Prostate gland (tissue), 2 donors: ENCODE results near the gene XXYLT1. TPM values are rescaled to one million over a fixed set of nuclear protein-coding genes. Genes with fewer than 3 reads are reported as not detected.
"Not testable (repeated sequence)": the region's sequence is repeated elsewhere in the genome, so short reads cannot be mapped to it uniquely, and the experiment has no call there.

Experiments used
- DNase-seq: peaks from one replicate; pipeline ENCODE4 v3.0.0-alpha.2; 2019; ENCODE audit warnings: low spot score
- H3K27ac ChIP-seq, 2 donors: fragments of 200-600 bp; sonication (generic); 2 replicates each; pipeline ENCODE4 v1.5.1; 2017 to 2019
- H3K27me3 ChIP-seq: fragments of 200-600 bp; sonication (generic); replicated peaks from 2 replicates; pipeline ENCODE4 v1.5.1; 2019; ENCODE audit not compliant: insufficient read depth
- H3K36me3 ChIP-seq, 2 donors: fragments of 200-600 bp; sonication (generic); 1 replicate in 1 of 2; 2 replicates in 1 of 2; pipeline versions ENCODE4 v1.5.1 to v1.8.1; 2017 to 2019
- H3K4me1 ChIP-seq: fragments of 200-600 bp; sonication (generic); replicated peaks from 2 replicates; pipeline ENCODE4 v1.5.1; 2019
- H3K4me3 ChIP-seq, 2 donors: fragments of 200-600 bp; sonication (generic); 2 replicates each; pipeline ENCODE4 v1.5.1; 2017 to 2019
- H3K9me3 ChIP-seq: fragments of 200-600 bp; sonication (generic); 2 replicates; pipeline ENCODE4 v1.5.1; 2017
- POLR2A ChIP-seq: fragments of 450-650 bp; IDR thresholded peaks from one replicate; pipeline ENCODE4 v1.6.1; 2016; ENCODE audit warnings: antibody characterized with exemption, mild to moderate bottlenecking
- POLR2AphosphoS5 ChIP-seq: sonication (generic); formaldehyde crosslinking; IDR thresholded peaks from one replicate; pipeline ENCODE4 v1.6.1; 2017; ENCODE audit warnings: antibody characterized with exemption
- WGBS: methylation state at CpG from one replicate; pipeline ENCODE4 v1.1.5; 2018; 5-methylcytosine and 5-hydroxymethylcytosine counted together
- intact Hi-C: fragments of 100-400 bp; cut with DNase I; formaldehyde crosslinking; loops from one replicate; pipeline ENCODE4 v1.14.2; 2022
- total RNA-seq, 2 donors: library from RNA; depleted of rRNA; stranded (reverse); fragments of >200 nt; gene quantifications; one replicate each; pipeline ENCODE4 v1.1.0, GENCODE V29; 2016
- TF ChIP-seq, protein P1 (sequence below), 4 experiments: fragments of 200-600 bp in 2 of 4; fragments of 450-650 bp in 2 of 4; sonication (generic) in 2 of 4; IDR thresholded peaks; 1 replicate in 3 of 4; 2 replicates in 1 of 4; pipeline ENCODE4 v1.5.1; 2016 to 2019; ENCODE audit warnings: antibody characterized with exemption in 4 of 4, mild to moderate bottlenecking in 2 of 4, moderate library complexity in 2 of 4

Gene XXYLT1
- total RNA-seq, 2 donors from 2014 or later, result 14.9 to 22.7 TPM

DNA sequence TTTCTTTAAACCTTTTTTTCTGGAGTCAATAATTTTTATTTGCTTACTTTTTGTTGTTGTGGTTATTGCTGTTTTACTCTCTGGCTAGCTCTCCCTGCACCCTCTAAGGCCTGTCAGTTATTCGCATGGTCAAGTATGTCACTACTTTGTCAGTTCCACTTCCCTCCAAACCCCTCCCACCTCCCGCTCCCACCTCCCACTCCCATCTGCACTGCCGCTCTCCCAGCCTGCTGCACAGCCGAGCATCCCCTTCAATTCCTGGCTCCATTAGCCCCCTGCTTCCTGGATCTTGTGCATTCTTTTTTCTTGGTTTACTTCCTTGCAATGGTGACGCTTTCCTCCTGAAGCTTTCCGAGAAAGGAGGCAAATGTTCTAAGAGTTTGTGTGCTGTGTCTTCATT is 218.0 kb downstream of the XXYLT1 start:
- no peak for DNase-seq
- intact Hi-C loops, result no loop called here
- WGBS, result 68% methylated on average over 6 of the region's 6 CpGs
- Histone ChIP-seq H3K4me1 (no peaks in the 10 kb centered on the region), H3K27ac (no peak overlapping the region), H3K27me3 (no peaks in the 10 kb centered on the region), H3K36me3 (no peaks in the 10 kb centered on the region), H3K4me3 (no peak overlapping the region), H3K9me3 (no peaks in the 10 kb centered on the region)
- TF ChIP-seq, protein P1, sequence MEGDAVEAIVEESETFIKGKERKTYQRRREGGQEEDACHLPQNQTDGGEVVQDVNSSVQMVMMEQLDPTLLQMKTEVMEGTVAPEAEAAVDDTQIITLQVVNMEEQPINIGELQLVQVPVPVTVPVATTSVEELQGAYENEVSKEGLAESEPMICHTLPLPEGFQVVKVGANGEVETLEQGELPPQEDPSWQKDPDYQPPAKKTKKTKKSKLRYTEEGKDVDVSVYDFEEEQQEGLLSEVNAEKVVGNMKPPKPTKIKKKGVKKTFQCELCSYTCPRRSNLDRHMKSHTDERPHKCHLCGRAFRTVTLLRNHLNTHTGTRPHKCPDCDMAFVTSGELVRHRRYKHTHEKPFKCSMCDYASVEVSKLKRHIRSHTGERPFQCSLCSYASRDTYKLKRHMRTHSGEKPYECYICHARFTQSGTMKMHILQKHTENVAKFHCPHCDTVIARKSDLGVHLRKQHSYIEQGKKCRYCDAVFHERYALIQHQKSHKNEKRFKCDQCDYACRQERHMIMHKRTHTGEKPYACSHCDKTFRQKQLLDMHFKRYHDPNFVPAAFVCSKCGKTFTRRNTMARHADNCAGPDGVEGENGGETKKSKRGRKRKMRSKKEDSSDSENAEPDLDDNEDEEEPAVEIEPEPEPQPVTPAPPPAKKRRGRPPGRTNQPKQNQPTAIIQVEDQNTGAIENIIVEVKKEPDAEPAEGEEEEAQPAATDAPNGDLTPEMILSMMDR (IDR thresholded peaks at IDR 0.05), result no peak
- TF ChIP-seq POLR2AphosphoS5, result no peak
- no peak for TF ChIP-seq POLR2A

DNA sequence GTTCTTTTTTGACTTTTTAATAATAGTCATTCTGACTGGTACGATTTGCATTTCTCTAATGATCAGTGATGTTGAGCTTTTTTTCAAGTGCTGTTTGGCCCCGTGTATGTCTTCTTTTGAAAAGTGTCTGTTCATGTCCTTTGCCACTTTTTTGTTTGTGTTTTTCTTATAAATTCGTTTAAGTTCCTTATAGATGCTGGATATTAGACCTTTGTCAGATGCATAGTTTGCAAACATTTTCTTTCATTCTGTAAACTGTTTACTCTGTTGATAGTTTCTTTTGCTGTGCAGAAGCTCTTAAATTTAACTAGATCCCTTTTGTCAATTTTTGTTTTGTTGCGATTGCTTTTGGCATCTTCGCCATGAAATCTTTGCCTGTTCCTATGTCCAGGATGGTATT is 220.7 kb downstream of the XXYLT1 start:
- H3K36me3 ChIP-seq, H3K27ac ChIP-seq, intact Hi-C loops, DNase-seq, H3K4me3 ChIP-seq, H3K4me1 ChIP-seq, H3K27me3 ChIP-seq, H3K9me3 ChIP-seq: not testable (repeated sequence)
- WGBS, result 89% methylated on average over 5 of the region's 5 CpGs

DNA sequence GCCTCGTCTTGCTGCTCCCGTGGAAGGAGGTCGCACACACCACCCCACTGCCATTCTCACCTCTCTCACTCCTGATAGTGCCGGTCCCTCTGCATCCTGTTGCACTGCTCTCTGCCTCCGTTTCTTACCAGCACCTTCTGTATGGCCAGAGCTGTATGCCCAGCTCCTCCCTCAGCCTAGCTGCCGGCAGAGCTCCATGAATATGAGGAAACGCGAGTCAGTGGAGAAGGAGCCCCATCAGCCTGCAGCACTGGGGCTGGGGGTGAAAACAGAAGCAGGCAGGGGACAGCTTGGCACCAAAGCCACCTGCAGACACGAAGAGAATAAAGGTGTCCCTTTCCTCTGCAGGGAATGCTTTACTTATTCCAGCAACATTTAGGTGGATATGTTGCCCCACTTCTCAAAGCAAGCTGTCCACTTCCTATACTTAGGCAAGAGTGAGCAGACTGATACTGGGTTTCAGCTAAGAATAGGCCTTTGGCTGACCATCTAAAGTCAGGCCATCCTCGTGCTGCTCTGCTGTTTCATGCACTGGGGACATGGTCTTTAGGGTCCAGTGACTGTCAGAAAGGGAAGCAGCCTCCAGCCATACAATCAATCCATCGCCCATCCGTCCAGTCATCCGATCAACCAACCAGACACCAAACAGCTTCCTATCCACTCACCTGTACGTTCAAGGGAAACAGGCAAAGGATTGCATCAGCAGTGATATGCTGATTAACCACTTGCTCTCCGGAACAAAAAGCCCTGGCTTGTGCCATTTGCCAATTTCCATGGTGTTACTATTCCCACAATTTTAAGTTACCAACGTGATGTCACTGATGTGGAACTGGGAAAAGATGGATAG is 222.7 kb downstream of the XXYLT1 start:
- no peaks in the 10 kb centered on the region for H3K36me3 ChIP-seq
- 81% methylated on average over 16 of the region's 16 CpGs for WGBS
- H3K4me3 ChIP-seq, result no peak overlapping the region
- intact Hi-C loops, result no loop called here
- no peaks in the 10 kb centered on the region for H3K4me1 ChIP-seq
- H3K27me3 ChIP-seq, result no peaks in the 10 kb centered on the region
- no peak overlapping the region for H3K27ac ChIP-seq
- no peaks in the 10 kb centered on the region for H3K9me3 ChIP-seq
- TF ChIP-seq POLR2A (no peak), POLR2AphosphoS5 (no peak)
- TF ChIP-seq, protein P1 (IDR thresholded peaks at IDR 0.05), result no peak
- no peak for DNase-seq

DNA sequence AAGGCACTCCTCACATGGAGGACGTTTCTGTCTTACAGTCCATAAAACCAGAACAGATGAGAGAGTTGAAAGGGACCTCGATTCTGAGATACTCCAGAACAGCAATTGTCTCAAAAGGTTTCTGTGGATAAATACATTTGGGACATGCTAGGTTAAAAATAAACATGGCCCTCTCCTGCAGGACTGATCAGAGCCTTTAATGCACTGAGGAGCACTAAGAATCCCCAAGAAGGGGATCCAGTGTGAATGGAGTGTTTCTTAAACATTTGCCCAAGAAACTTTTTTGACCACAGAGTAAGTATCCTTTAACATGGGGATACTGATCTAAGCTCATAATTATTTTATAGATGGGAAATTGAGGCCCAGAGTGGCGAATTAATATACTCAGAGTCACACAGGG is 223.4 kb downstream of the XXYLT1 start:
- WGBS, result 77% methylated on average over 3 of the region's 3 CpGs
- no peak for DNase-seq
- Histone ChIP-seq H3K27ac (no peak overlapping the region), H3K36me3 (no peaks in the 10 kb centered on the region), H3K9me3 (no peaks in the 10 kb centered on the region), H3K4me1 (no peaks in the 10 kb centered on the region), H3K4me3 (no peak overlapping the region), H3K27me3 (no peaks in the 10 kb centered on the region)
- TF ChIP-seq, protein P1 (IDR thresholded peaks at IDR 0.05), result no peak
- no peak for TF ChIP-seq POLR2A
- no peak for TF ChIP-seq POLR2AphosphoS5
- intact Hi-C loops, result no loop called here

DNA sequence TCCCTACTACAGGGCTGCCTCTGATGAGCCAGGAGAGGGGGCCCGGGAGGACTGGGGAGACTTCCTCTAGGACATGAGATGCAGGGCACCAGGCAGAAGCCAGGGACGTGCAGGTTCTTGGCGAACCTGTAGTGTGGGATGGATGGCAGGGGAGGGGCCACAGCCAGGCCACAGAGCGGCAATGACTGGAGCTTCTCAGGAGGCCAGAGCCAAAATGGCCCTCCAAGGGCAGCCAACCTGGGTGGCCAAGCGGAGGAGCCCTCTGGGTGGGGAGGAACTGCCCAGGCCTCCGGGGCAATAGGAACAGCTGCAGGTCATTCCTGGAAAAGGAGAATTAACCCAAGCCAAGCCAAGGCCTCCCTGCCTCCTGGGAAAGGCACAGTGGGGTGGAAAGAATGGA is 224.5 kb downstream of the XXYLT1 start:
- no peak overlapping the region for H3K4me3 ChIP-seq
- H3K27ac ChIP-seq, result no peak overlapping the region
- no peaks in the 10 kb centered on the region for H3K9me3 ChIP-seq
- H3K27me3 ChIP-seq, result no peaks in the 10 kb centered on the region
- H3K4me1 ChIP-seq, result no peaks in the 10 kb centered on the region
- TF ChIP-seq, protein P1 (IDR thresholded peaks at IDR 0.05), result no peak
- TF ChIP-seq POLR2AphosphoS5, result no peak
- no peak for TF ChIP-seq POLR2A
- WGBS, result 73% methylated on average over 6 of the region's 6 CpGs
- H3K36me3 ChIP-seq, result no peaks in the 10 kb centered on the region
- DNase-seq, result no peak
- intact Hi-C loops, result no loop called here
